Kidney epithelial cell (primary cell): ENCODE results near the gene SOAT2. TPM values are rescaled to one million over a fixed set of nuclear protein-coding genes. Genes with fewer than 3 reads are reported as not detected.

Source experiments
- DNase-seq: peaks from one replicate; pipeline ENCODE4 v3.0.0-alpha.2; 2010; ENCODE audit warnings: low read depth
- H3K27me3 ChIP-seq: 2 replicates; pipeline ENCODE4 v1.6.0; 2011; ENCODE audit warnings: low read length; ENCODE audit not compliant: control insufficient read depth, insufficient read depth
- H3K36me3 ChIP-seq: 2 replicates; pipeline ENCODE4 v1.5.1; 2011; ENCODE audit warnings: low read length; ENCODE audit not compliant: control insufficient read depth, insufficient read depth
- H3K4me3 ChIP-seq: 2 replicates; pipeline ENCODE4 v1.5.1; 2011; ENCODE audit warnings: low read depth, mild to moderate bottlenecking, control low read depth, low read length
- total RNA-seq: library from RNA; depleted of rRNA; stranded (reverse); fragments of >200 nt; gene quantifications from 2 replicates; pipeline ENCODE4 v1.2.3, GENCODE V29; 2015
- TF ChIP-seq, protein P1 (sequence below): IDR thresholded peaks from 2 replicates; pipeline ENCODE4 v1.5.1; 2011; ENCODE audit warnings: mild to moderate bottlenecking, moderate library complexity, low read length, control low read depth, inconsistent platforms; ENCODE audit not compliant: insufficient read depth, poor library complexity, severe bottlenecking

SOAT2 gene
- total RNA-seq, 1 donor from 2014 or later: not detected

DNA sequence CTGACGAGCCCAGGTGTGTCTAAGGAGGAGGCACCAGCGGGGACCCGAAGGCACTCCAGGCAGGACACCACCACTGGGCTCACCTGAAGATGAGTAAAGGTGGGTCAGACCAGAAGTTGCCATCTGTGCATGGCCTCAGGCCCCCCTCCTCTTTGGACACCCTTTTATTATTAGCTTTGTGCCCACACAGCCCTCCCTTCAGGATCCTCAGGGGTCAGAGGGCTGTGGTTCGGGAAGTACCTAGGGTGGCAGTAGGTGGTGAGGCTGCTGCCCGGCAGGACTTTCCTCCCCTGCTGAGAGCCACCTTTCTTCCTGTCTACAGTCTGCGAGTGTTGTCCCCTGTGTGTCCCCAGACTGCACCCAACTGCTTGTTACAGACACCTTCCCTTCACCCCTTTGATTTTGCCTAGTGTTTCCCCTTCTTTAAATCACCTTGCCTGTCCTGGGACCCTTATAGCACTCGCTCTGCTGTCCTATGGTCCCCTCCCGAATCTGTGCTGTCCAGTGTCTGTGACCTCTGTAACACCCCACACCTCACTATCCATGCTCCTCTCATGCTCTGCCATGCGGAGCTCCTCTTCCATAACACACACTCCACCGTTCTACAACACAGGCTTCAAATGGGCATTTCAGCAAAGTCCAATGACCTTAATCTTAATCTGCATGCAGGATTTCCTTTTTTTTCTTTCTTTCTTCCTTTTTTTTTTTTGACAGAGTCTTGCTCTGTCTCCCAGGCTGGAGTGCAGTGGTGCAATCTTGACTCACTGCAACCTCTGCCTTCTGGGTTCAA, 25.7 kb downstream of the SOAT2 start:
- no peak for DNase-seq
- TF ChIP-seq, protein P1, sequence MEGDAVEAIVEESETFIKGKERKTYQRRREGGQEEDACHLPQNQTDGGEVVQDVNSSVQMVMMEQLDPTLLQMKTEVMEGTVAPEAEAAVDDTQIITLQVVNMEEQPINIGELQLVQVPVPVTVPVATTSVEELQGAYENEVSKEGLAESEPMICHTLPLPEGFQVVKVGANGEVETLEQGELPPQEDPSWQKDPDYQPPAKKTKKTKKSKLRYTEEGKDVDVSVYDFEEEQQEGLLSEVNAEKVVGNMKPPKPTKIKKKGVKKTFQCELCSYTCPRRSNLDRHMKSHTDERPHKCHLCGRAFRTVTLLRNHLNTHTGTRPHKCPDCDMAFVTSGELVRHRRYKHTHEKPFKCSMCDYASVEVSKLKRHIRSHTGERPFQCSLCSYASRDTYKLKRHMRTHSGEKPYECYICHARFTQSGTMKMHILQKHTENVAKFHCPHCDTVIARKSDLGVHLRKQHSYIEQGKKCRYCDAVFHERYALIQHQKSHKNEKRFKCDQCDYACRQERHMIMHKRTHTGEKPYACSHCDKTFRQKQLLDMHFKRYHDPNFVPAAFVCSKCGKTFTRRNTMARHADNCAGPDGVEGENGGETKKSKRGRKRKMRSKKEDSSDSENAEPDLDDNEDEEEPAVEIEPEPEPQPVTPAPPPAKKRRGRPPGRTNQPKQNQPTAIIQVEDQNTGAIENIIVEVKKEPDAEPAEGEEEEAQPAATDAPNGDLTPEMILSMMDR: no peak

DNA sequence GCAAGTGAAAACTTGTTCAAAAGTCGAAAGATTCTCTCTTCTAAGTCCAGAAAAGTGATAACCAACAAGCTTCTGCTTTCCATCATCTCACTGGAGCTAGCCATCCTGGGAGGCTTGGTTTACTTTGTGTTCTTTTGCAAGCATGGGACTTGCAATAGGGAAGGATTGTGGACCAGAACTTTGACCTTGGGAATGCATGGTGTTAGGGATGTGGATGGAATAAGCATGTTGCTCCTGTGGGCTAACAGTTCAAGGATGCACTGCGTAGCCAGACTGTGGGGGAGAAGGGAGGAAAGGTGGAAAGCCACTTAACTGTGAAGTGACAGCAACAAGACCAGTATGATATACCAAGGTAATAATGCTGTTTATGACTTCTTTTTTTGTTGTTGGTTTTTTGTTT, 28.6 kb downstream of the SOAT2 start:
- no peak overlapping the region for H3K4me3 ChIP-seq

More for the DNA sequence above, 25.7 kb downstream of the SOAT2 start:
- Histone ChIP-seq H3K27me3 (peaks cover 2% of the 10 kb centered on the region), H3K36me3 (no peaks in the 10 kb centered on the region), H3K4me3 (no peak overlapping the region)

DNA sequence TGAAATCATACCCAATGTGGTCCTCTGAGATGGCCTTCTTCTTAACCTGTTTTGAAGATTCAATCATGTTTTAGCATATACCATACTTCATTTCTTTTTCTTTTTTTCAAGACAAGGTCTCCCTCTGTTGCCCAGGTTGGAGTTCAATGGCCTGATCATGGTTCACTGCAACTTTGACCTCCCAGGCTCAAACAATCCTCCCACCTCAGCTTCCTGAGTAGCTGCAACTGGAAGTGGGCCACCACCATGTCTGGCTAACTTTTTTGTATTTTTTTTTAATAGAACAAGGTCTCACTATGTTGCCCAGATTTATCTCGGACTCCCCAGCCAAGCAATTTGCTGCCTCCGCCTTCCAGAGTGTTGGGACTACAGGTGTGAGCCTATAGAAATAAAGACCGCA, 30.4 kb downstream of the SOAT2 start:
- TF ChIP-seq, protein P1: no peak
- Histone ChIP-seq H3K4me3 (no peak overlapping the region), H3K36me3 (no peaks in the 10 kb centered on the region), H3K27me3 (no peaks in the 10 kb centered on the region)
- no peak for DNase-seq

More for the DNA sequence above, 28.6 kb downstream of the SOAT2 start:
- no peaks in the 10 kb centered on the region for H3K36me3 ChIP-seq
- TF ChIP-seq, protein P1: no peak
- peaks cover 2% of the 10 kb centered on the region for H3K27me3 ChIP-seq
- DNase-seq: no peak

DNA sequence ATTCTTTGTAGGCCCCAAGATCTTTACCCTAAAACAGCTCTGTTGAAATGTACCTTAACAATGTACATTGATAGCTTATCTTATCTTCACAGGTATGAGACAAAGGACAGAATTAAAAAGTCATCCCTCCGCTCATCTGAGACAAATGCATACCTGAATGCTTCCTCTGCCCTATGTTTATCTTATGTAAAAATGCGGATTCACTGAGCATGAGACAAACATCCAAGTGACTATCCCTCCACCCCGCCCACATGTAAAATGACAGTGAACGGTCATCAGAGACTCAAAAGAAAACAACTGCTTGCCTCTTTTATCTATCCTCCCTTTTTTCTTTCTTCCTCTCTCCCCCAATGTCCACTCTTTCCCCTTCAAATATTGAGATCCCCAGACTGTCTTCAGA, 40.1 kb downstream of the SOAT2 start:
- Histone ChIP-seq H3K4me3 (no peak overlapping the region), H3K27me3 (no peaks in the 10 kb centered on the region), H3K36me3 (no peaks in the 10 kb centered on the region)
- TF ChIP-seq, protein P1: no peak
- no peak for DNase-seq

DNA sequence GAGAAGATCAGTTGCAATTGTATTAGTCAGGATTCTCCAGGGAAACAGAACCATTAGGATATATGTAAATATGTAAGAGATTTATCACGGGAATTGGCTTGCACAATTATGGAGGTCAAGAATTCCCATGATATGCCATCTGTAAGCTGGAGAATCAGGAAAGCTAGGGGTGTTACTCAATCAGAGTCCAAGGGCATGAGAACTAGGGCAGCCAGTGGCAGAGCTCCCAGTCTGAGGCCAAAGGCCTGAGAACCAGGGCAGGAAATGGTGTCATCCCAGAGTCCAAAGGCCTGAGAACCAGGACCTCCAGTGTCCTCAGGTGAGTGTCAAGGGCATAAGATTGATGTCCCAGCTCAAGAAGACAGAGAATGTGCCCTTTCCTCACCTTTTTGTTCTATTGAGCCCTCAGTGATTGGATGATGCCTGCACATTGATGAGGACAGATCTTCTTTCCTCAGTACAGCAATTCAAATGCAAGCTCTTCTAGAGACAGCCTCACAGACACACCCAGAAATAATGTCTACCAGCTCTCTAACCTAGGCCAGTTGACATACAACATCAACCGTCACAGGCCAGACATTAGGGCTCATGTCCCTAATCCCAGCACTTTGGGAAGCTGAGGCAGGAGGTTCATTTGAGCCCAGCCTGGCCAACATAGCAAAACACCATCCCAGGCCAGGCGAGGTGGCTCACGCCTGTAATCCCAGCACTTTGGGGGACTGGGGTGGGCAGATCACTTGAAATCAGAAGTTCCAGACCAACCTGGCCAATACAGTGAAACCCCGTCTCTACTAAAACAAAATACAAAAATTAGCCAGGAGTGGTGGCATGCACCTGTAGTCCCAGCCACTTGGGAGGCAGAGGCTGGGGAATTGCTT, 42.3 kb downstream of the SOAT2 start:
- no peak overlapping the region for H3K4me3 ChIP-seq
- TF ChIP-seq, protein P1: no peak
- H3K27me3 ChIP-seq: no peaks in the 10 kb centered on the region
- DNase-seq: no peak
- no peaks in the 10 kb centered on the region for H3K36me3 ChIP-seq
